ENCODE results near the gene TAS2R40.

DNA sequence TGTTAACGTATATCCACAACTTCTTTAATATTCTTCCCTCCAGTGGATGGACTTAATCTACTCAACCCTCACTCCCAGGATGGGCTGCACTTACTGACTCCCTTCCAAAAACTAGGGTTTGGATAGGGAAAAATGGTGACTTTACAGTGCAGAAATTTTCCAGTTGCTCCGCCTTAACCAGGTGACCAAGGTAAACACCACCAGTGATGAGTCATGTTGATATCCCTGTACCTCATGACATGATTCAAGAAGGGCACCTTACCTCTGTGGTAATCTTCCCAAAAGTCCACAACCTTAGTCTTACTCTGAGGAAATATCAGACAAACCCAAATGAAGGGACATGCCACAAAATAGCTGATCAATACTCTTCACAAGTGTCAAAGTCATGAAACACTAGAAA, 37.9 kb downstream of the TAS2R40 start:
- TF ChIP-seq, protein P1, sequence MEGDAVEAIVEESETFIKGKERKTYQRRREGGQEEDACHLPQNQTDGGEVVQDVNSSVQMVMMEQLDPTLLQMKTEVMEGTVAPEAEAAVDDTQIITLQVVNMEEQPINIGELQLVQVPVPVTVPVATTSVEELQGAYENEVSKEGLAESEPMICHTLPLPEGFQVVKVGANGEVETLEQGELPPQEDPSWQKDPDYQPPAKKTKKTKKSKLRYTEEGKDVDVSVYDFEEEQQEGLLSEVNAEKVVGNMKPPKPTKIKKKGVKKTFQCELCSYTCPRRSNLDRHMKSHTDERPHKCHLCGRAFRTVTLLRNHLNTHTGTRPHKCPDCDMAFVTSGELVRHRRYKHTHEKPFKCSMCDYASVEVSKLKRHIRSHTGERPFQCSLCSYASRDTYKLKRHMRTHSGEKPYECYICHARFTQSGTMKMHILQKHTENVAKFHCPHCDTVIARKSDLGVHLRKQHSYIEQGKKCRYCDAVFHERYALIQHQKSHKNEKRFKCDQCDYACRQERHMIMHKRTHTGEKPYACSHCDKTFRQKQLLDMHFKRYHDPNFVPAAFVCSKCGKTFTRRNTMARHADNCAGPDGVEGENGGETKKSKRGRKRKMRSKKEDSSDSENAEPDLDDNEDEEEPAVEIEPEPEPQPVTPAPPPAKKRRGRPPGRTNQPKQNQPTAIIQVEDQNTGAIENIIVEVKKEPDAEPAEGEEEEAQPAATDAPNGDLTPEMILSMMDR (IDR thresholded peaks at IDR 0.05), result no peak
- no peak for TF ChIP-seq POLR2AphosphoS5 (IDR thresholded peaks at IDR 0.05)
